TTC549 (cell line): ENCODE results near the gene UBASH3A.

ENCODE experiments used
- FAIRE-seq: peaks from 2 replicates; lab custom pipeline; 2012; peaks lifted over from hg19 to GRCh38; lab: Jason Lieb, UNC

Gene UBASH3A

DNA sequence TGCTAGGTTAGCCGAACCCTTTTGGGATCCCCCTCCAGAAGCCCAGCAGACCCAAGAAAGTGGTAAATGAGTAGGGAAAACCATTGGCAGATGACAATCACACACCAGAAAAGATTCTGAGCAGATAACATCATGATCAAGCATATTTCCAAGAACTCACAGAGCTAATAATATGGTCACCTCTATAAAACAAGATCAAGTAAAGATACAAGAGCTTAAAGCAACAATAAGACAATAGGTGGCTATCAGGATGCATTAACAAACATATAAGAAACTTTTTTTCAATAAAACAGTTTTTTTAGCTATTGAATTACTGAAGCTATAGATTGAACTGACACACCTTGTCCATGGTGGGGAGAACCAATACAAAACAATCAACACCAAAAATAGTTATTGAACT lies 29.0 kb downstream of the UBASH3A start:
- FAIRE-seq = no peak

DNA sequence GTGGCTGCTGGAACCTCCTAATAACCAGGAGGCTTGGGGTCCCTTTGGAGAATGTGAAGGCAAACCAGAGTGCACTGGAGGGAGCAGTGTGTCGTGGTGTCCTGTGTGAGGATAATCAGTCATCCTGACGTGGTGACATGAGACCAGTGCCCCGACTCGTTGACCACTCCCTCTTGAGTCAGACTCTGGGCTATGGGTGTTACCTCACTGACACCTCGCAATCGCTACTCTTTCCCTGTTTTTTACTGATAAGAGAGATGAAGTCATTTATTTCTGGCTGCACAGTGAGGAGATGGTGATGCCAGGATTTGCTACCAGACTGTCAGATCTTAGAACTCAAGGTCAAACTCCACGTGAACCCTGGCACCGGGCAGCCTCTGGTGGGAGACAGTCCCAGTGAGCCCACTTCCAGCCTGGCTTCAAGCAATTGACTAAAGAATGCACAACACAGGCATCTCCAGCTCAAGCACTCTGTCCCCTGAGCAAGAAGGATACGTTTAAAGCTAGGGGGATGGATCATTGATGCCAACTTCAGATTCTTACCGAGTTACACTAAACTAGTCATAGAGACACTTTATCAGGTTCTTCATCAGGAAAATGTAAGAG lies 30.3 kb downstream of the UBASH3A start:
- no peak for FAIRE-seq

DNA sequence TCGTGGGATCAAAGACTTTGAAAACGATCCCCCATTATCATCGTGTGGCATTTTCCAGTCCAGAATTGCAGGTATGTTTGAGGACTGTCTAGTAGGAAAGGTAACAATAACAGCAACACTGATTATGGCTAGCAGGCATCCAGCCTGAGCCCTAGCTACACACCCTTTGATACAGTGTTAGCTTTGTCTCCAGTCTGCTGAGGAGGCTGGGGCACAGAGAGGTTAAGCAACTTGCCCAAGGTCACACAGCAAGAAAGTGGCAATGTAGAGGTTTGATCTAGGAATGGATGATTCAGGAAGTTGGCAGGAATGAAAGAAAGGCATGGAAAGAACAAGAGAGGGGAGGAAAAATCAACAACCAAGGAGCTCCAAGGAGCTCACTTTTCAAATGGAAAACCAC lies 31.2 kb downstream of the UBASH3A start:
- FAIRE-seq = no peak

DNA sequence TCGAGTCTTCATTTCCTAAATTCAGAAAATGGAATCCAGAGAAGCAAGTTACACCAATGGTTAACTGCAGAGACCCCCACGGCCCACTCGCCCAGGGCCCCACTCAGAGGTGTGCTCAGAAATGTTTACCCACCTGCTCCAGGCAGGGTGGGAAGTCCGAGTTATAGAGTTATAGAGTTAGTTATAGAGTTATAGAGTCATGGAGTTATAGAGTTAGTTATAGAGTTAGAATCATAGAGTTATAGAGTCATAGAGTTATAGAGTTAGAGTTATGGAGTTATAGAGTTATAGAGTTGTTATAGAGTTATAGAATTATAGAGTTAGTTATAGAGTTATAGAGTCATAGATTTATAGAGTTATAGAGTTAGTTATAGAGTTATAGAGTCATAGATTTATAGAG lies 31.7 kb downstream of the UBASH3A start:
- no peak for FAIRE-seq

DNA sequence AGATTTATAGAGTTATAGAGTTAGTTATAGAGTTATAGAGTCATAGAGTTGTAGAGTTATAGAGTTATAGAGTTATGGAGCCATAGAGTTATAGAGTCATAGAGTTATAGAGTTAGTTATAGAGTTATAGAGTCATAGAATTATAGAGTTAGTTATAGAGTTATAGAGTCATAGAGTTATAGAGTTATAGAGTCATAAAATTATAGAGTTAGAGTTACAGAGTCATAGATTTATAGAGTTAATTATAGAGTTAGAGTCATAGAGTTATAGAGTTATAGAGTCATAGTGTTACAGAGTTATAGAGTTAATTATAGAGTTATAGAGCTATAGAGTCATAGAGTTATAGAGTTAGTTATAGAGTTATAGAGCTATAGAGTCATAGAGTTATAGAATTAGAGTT lies 32.1 kb downstream of the UBASH3A start:
- FAIRE-seq = no peak

DNA sequence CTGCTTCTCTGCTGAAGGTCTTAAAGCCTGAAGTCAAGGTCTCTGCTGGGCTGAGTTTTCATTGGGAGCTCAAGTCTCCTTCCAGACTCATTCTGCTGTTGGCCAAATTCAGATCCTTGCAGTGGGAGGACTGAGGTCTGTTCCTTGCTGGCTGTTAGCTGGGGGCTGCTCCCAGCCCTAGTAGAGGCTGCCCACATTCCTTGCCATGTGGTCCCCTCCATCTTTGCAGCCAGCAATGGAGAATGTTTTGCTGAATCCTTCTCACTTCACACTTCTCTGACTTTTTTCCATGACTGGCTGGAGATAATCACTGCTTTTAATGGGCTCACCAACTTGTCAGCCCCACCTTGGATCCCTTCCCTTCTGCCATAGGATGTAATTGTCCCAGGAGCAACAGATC lies 33.2 kb downstream of the UBASH3A start:
- no peak for FAIRE-seq

DNA sequence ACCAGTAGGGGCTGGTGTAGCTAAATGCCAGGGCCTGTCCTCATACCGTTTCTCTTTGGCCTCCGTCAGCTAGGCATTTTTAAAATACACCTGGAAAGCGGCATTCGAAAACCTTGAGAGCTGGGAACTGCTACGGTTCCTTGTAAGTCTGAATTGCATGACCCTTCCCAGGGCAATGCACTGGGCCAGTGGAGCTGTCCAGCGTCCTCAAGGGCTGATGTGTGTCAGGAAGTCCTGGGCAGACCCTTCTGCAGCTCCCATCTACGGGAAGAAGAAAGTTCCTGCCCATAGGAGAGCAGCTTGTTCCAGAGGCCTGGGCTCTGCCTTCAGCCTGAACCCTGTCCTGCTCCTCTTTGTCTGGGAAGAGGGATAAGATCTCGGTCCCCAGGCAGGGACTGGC lies 34.1 kb downstream of the UBASH3A start:
- no peak for FAIRE-seq

DNA sequence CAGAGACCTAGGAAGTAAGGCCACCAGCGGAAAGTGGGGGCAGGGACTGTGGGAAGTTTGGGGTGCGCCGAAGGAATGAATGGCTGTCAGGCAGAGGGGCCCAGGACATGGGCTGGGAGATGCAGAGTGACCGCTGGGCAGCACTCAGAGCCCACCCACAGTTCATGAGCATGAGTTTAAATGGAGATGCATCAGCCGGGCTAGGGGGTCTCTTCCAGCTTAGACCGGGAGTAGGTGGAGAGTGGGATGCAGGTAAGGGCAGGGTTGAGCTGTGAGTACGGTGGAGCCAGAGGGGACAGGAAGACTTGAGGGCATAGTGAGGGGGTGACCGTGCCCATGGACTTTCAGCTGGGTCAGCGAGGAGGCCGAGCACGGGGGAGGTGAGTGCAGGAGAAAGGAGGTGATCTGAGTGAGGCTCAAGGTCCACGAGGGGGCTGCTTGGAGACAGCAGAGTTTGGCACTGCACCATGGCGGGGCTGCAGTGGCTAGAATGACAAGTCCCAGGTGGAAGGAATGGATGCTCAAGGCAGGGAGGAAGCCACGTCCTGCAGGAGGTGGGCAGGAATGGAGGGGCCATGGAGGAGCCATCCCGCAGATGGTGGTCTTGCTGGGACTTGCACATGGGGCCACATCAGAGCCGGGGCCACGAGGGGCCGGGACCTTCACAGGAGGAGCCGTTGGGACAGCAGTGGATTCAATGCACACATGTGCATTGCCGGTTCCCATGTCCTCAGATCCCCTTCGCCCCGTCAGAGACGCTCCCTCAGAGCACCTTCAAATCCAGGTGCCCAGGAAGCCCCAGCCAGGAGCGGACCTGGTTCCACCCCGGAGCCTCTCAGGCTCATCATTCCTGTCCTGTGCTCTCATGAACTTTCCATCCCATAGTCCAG lies 34.9 kb downstream of the UBASH3A start:
- no peak for FAIRE-seq

DNA sequence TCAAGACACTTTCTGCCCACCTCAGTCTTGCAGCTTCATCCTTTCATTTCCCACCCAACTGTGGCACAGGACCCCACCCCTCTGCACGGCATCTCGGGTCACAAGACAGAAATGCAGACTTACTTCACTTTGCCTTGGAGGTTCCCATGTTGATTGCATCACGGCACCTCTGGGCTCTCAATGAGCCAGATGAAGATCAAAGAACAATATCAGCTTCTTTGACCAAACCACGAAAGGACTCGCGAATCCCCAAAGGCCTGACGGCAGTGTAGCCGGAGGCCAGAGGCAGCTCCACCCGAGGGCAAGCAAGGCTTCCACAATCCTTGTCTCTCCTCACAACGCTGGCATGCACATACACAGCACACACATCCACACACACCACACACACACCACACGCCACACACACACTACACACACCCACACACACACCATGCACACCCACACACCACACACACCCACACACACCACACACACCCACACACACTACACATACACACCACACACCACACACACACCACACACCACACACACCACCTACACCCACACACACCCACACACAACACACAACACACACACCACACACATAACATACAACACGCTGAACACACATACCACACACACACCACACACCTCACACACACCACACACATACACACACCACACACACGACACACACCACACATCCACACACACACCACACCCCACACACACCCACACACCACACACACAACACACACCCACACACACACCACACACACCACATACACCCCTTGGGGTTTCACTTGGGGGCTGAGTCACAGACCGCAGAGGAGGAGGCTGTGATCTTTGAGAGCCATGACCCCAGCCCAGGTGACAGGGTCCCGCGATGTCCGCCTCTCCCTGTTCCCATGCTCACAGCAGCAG lies 35.8 kb downstream of the UBASH3A start:
- FAIRE-seq = no peak

DNA sequence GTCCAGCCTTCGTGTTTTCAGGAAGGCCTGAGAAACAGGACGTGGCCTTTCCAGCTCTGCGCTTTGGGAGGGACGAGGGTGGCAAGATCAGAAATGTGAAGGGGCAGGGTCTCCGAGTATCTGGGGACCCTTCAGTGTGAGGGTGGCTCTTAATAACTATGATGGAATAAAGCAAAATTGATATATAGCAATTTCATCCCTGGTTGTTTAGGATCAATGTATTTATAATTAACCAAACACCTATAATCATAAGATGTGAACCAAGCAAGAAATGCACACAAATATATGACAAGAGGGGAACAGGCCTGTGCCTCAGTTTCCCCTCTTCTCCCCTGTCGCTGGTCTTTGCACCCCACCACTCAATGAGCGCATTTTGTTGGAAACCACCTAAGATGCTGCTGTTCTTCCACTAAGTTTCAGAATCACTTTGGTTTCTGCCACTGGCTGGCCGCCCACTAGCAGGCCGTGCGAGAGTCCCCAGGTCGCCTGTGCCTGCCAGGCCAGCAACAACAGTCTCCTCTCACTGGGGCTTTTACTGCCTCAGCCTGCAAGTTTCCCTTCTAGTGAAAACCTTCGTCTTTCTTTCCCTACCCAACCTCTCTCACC lies 36.6 kb downstream of the UBASH3A start:
- no peak for FAIRE-seq

DNA sequence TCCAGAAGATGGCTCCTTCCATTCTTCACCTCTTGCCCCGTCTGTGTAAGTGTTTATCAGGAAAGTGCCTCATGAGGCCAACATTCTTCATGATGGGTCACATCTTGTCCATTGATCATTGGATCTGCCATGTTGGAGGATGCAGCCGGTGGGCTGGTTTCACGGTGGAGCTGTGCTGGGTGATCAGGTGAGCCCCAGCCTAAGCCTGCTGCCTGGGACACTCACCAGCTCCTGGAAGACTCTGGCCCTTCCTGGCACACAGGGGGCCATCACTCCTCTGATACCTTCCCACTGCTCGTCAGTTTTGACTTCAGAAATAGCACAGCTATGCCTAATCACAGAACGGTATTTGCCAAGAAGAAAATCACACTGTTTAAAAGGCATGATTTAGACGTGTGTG lies 38.3 kb downstream of the UBASH3A start:
- no peak for FAIRE-seq

DNA sequence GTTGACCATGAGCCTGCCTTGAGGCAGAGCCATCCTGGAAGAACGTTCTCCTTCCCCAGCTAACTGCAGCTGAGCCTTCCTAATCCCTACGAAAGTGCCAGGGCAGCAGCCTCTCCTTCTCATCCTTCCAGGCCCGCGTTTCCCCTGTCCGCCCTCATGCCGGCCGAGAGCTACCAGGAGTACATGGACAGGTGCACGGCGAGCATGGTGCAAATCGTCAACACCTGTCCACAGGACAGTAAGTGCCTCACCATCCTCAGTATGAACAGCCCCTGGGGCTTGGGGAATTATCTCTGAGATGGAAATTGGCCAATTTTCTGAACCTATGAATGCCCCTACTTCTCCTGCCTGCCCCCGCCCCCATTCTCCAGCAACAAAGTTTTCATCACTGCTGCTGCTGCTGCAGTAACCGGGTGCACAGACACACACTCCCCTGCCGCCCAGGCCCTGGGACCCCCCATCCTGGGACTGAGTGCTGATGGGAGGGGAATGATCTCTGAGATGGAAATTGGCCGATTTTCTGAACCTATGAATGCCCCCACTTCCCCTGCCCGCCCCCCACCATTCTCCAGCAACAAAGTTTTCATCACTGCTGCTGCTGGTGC lies 39.6 kb downstream of the UBASH3A start:
- FAIRE-seq = no peak

DNA sequence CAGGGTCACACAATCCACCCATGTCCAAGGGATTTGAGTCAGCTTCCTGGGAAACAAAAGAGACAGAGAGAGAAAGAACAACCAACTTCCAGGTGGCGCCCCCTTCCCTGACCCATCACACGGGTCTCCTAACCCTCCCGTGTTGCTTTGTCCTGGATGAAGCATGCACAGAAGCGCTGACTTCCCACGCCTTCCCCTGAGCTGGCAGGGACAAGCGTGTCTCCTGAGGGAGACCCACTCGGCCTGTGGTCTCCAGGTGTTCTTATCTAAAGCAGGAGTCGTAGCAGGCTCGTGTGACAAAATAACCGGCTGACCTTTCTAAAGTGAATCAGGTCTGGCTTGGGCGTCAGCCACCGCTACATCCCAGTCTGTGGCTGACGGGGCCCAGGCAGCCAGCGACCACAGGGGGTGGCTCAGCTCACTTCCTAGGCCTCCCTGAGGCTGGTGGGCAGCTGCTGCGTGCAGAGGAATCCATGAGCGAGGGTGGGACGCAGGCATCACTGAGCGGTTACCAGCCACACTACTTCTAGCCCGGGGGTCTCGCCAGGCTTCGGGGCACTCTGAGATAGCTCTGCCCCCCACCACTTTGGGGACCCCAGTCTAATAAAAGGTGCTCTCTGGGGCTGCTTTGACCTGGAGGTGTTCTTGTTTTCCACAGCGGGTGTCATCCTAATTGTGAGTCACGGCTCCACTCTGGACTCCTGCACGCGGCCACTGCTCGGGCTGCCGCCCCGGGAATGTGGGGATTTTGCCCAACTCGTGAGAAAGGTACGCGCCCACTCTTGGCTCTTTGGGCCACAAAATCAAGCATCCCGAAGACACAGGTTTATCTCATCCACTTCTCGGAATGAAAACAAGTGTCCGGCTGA lies 40.4 kb downstream of the UBASH3A start:
- FAIRE-seq = no peak

DNA sequence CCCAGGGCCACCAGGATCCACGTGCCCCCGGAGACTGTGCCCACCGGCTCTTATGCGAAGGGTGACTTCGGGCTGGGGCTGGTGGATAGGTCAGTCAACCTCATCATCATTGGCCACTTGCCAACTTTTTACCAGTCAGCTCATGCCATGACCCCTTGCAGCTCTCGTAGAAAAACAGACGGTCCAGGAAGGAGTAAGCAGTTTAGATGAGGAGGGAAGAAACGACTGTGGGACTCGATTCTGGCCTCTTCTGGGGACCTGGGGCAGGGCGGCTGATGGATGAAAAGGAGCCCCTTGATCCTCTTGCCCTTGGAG lies 41.0 kb downstream of the UBASH3A start:
- FAIRE-seq = no peak

DNA sequence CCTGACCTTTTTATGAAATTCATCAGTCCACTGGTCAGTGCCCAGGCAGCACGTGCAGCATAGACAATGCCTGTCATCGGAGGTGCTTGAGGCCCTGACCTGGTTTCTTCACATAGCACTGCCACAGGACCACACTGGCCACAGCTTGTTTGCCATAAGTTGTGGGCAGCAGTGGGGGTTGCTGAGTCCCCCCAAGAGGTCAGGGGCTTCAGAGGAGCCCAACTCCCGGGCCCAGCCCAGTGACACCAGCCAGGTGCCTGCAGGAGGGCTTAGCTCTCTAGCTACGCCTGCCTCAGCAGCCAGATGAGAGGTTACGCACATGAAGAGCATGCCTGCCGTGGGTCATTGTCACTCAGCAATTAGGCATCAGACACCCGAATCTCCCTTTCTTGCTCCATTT lies 41.6 kb downstream of the UBASH3A start:
- no peak for FAIRE-seq

DNA sequence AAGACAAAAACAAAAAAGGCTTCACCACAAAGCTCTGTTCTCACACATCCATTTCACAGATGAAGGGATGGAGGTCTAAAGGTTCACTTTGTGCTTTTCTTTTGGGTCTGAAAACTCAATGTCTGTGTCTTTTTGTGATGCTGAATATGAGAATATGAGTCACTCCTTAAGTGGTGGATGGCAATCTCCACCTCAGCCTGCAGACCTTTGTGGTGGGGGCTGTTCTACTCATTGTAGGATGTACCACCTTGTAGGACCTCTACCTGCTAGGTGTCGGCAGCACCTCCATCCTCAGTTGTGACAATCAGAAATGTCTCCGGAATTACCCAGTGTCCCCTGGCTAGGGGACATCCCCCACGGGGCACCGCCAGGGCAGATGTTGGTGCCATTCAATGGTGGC lies 42.8 kb downstream of the UBASH3A start:
- FAIRE-seq = no peak

DNA sequence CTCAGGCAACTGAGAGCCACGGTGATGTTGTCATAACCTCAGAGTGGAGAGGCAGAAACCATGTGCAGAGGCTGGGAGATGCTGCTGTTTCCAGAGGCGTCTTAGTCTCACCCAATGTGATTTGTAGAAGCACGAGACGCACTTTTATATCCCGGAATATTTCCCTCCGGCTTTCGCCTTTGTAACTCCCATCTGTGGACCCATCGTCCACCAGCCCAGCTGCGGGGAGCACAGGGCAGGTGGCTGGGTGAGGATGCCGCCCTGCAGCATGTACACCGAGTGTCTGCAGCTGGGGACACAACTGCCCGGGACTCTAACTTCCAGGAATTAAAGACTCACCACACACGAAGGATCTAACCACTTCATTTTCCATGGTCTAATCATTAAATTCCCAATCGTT lies 43.5 kb downstream of the UBASH3A start:
- FAIRE-seq = no peak

DNA sequence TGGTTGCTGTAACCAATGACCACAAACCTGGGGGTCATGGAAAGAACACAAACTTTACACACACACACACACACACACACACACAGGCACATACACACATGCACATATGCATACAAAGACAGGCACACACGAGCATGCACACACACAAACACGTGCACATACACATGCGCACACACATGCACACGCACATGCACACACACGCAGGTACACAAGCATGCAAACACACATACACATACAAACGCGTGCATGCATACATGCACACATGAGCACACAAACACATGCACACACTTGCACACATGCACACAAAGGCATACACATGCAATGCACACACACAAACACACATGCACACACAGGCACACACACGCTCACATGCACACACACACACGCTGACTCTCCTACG lies 44.0 kb downstream of the UBASH3A start:
- no peak for FAIRE-seq

DNA sequence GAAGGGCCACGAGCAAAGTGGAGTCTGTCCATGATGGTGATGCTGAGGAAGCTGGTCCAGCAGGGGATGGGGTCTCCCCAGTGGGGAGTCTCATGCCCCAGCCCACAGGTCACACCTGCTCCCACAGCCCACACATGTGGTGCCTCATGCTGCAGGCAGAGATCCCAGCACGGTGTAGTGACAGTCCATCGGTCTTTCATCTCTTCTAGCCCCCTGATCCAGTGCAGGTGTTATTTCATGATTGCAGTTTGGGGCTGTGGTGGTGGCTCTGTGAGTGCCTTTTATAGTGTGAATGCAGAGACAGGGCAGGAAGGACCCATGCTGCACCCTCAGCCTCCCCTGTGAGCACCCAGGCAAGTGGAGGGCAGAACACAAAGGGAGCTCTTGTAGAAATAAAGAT lies 45.0 kb downstream of the UBASH3A start:
- FAIRE-seq = no peak

DNA sequence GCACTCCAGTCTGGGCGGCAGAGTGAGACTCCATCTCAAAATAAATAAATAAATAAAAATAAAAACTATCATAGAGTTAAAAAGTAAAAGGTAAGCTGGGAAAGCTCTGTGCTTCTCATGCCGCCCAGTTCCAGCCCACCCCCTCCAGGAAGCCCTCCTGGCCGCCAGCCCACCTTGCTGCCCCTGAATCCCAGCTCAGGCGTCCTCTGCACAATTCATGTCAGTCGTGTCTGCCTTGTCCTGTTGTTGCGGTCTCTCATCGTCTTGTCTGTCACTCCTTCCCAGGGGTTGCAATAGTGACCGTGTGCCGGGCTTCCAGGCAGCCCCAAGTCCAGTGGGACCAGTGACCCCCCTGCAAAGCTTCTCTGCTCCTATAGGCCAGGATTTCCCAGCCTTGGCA lies 48.2 kb downstream of the UBASH3A start:
- no peak for FAIRE-seq
